GM23338 (cell line): ENCODE data around the gene WDR47. TPM values are rescaled to one million over a fixed set of nuclear protein-coding genes. Genes with fewer than 3 reads are reported as not detected.

Experiments used
- ATAC-seq: fragments of 200-7000 bp; cut with Tn5 transposase; 3 replicates; pipeline ENCODE4 v1.9.1; 2020
- DNase-seq: peaks from one replicate; pipeline ENCODE4 v3.0.0-alpha.2; 2015; ENCODE audit warnings: low spot score
- H2AFZ ChIP-seq: fragments of 200-600 bp; sonication (generic); 2 replicates; pipeline ENCODE4 v1.8.0; 2016; ENCODE audit warnings: antibody characterized with exemption, mild to moderate bottlenecking, moderate library complexity
- H3F3A ChIP-seq: fragments of 200-600 bp; sonication (generic); replicated peaks from 2 replicates; pipeline ENCODE4 v1.8.0; 2017; ENCODE audit warnings: antibody characterized with exemption, mixed run types, low read depth
- H3K27ac ChIP-seq: fragments of 200-600 bp; sonication (generic); 2 replicates; pipeline ENCODE4 v1.6.1; 2016; ENCODE audit warnings: low read depth
- H3K27me3 ChIP-seq: fragments of 200-600 bp; sonication (generic); 2 replicates; pipeline ENCODE4 v1.8.0; 2016; ENCODE audit warnings: mild to moderate bottlenecking, mixed run types, moderate library complexity; ENCODE audit not compliant: insufficient read depth
- H3K36me3 ChIP-seq: fragments of 200-600 bp; sonication (generic); 2 replicates; pipeline ENCODE4 v1.8.0; 2016; ENCODE audit warnings: mild to moderate bottlenecking; ENCODE audit not compliant: insufficient read depth
- H3K4me1 ChIP-seq: fragments of 200-600 bp; sonication (generic); 2 replicates; pipeline ENCODE4 v1.8.0; 2016; ENCODE audit warnings: mild to moderate bottlenecking, moderate library complexity; ENCODE audit not compliant: insufficient read depth
- H3K4me2 ChIP-seq: fragments of 200-600 bp; sonication (generic); 2 replicates; pipeline ENCODE4 v1.7.1; 2017; ENCODE audit warnings: mixed run types
- H3K4me3 ChIP-seq: fragments of 200-600 bp; sonication (generic); 2 replicates; pipeline ENCODE4 v1.6.1; 2016; ENCODE audit warnings: mixed run types
- H3K79me2 ChIP-seq: fragments of 200-600 bp; sonication (generic); replicated peaks from 2 replicates; pipeline ENCODE4 v1.8.0; 2017; ENCODE audit warnings: mild to moderate bottlenecking; ENCODE audit not compliant: insufficient read depth
- H3K9me2 ChIP-seq: fragments of 200-600 bp; sonication (generic); 2 replicates; pipeline ENCODE4 v1.8.0; 2017; ENCODE audit not compliant: insufficient read depth
- H4K20me1 ChIP-seq: fragments of 200-600 bp; sonication (generic); replicated peaks from 2 replicates; pipeline ENCODE4 v1.8.0; 2017; ENCODE audit warnings: mild to moderate bottlenecking; ENCODE audit not compliant: insufficient read depth
- H3K27ac Mint-ChIP-seq: 2 replicates; pipeline ENCODE4 v1.8.0; 2020; ENCODE audit warnings: inconsistent platforms, mild to moderate bottlenecking, moderate library complexity, mixed read lengths
- H3K27me3 Mint-ChIP-seq: 3 replicates; pipeline ENCODE4 v1.8.0; 2022; ENCODE audit warnings: low read depth, mild to moderate bottlenecking, moderate library complexity, mixed read lengths, inconsistent platforms; ENCODE audit not compliant: insufficient read depth, poor library complexity
- H3K36me3 Mint-ChIP-seq: 3 replicates; pipeline ENCODE4 v1.8.0; 2021; ENCODE audit warnings: low read depth, mild to moderate bottlenecking, inconsistent platforms, moderate library complexity, mixed read lengths
- H3K4me1 Mint-ChIP-seq: 3 replicates; pipeline ENCODE4 v1.8.0; 2020; ENCODE audit warnings: mild to moderate bottlenecking, inconsistent platforms, mixed read lengths
- H3K4me3 Mint-ChIP-seq: 3 replicates; pipeline ENCODE4 v1.8.0; 2021; ENCODE audit warnings: moderate library complexity, mild to moderate bottlenecking, inconsistent platforms, mixed read lengths
- H3K9me3 Mint-ChIP-seq: 3 replicates; pipeline ENCODE4 v1.8.0; 2020; ENCODE audit warnings: moderate library complexity, mild to moderate bottlenecking, inconsistent platforms, mixed read lengths
- CREB1 ChIP-seq: fragments of 250-450 bp; sonication (Bioruptor Pico); IDR thresholded peaks from 2 replicates; pipeline ENCODE4 v1.5.0; 2020; ENCODE audit warnings: low read depth, mild to moderate bottlenecking, moderate library complexity
- EZH2phosphoT487 ChIP-seq: fragments of 200-600 bp; sonication (generic); IDR thresholded peaks from one replicate; pipeline ENCODE4 v1.8.1; 2018; ENCODE audit warnings: antibody characterized with exemption; ENCODE audit not compliant: unreplicated experiment
- POLR2AphosphoS5 ChIP-seq: IDR thresholded peaks from 2 replicates; pipeline ENCODE4 v1.6.1; 2016; ENCODE audit warnings: antibody characterized with exemption, low read depth
- ZNF331 ChIP-seq: fragments of 250-450 bp; sonication (Bioruptor Pico); IDR thresholded peaks from 2 replicates; pipeline ENCODE4 v1.5.0; 2020; ENCODE audit warnings: low read depth, mild to moderate bottlenecking, moderate library complexity
- polyA plus RNA-seq: library from polyadenylated mRNA; unstranded; fragments of >200 nt; fragmentation: Nextera tagmentation; extraction: Ambion mirVana; gene quantifications from 2 replicates; pipeline ENCODE4 v1.2.1, GENCODE V29; 2016
- total RNA-seq: library from RNA; depleted of rRNA; stranded (reverse); fragments of >200 nt; shearing (Covaris generic); gene quantifications from 2 replicates; pipeline ENCODE4 v1.2.3, GENCODE V29; 2014
- TF ChIP-seq, protein P1 (sequence below): IDR thresholded peaks from 2 replicates; pipeline ENCODE4 v1.6.1; 2016; ENCODE audit warnings: antibody characterized with exemption
- TF ChIP-seq, protein P2 (sequence below): IDR thresholded peaks from one replicate; pipeline ENCODE4 v1.6.1; 2018; ENCODE audit warnings: antibody characterized with exemption; ENCODE audit not compliant: unreplicated experiment
- TF ChIP-seq, protein P3 (sequence below), 2 experiments: fragments of 200-600 bp in 1 of 2; sonication (generic) in 1 of 2; conservative IDR thresholded peaks; 2 replicates each; pipeline versions ENCODE4 v1.5.1 to v1.6.1; 2016 to 2017; ENCODE audit warnings: antibody characterized with exemption in 2 of 2, low read depth in 2 of 2, mild to moderate bottlenecking in 2 of 2, moderate library complexity in 1 of 2
- TF ChIP-seq, protein P4 (sequence below): fragments of 250-450 bp; sonication (Bioruptor Pico); IDR thresholded peaks from 2 replicates; pipeline ENCODE4 v1.5.0; 2020; ENCODE audit warnings: mild to moderate bottlenecking, moderate library complexity

Gene WDR47
- total and polyA plus RNA-seq, 2 experiments from 2014 or later: 3.9 to 5.2 TPM

DNA sequence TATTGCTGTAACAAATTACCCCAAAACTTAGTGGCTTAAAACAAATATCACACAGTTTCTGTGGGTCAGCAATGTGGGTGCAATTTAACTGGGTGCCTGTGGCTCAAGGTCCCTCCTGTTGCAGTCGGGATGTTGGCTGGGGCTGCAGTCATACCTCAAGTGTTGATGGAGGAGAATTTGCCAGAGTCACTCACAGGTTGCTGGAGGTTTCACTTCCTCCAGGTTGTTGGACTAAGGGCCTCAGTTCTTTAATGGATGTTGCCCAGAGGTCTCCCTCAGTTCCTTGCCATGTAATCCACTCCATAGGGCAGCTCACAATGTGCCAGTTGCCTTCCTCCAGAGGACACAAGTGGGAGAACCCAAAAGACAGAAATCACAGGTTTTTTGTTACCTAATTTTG is 36.4 kb upstream of the WDR47 start (continued):
- no peak for TF ChIP-seq EZH2phosphoT487
- TF ChIP-seq, protein P1, sequence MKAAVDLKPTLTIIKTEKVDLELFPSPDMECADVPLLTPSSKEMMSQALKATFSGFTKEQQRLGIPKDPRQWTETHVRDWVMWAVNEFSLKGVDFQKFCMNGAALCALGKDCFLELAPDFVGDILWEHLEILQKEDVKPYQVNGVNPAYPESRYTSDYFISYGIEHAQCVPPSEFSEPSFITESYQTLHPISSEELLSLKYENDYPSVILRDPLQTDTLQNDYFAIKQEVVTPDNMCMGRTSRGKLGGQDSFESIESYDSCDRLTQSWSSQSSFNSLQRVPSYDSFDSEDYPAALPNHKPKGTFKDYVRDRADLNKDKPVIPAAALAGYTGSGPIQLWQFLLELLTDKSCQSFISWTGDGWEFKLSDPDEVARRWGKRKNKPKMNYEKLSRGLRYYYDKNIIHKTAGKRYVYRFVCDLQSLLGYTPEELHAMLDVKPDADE: no peak
- TF ChIP-seq, protein P2, sequence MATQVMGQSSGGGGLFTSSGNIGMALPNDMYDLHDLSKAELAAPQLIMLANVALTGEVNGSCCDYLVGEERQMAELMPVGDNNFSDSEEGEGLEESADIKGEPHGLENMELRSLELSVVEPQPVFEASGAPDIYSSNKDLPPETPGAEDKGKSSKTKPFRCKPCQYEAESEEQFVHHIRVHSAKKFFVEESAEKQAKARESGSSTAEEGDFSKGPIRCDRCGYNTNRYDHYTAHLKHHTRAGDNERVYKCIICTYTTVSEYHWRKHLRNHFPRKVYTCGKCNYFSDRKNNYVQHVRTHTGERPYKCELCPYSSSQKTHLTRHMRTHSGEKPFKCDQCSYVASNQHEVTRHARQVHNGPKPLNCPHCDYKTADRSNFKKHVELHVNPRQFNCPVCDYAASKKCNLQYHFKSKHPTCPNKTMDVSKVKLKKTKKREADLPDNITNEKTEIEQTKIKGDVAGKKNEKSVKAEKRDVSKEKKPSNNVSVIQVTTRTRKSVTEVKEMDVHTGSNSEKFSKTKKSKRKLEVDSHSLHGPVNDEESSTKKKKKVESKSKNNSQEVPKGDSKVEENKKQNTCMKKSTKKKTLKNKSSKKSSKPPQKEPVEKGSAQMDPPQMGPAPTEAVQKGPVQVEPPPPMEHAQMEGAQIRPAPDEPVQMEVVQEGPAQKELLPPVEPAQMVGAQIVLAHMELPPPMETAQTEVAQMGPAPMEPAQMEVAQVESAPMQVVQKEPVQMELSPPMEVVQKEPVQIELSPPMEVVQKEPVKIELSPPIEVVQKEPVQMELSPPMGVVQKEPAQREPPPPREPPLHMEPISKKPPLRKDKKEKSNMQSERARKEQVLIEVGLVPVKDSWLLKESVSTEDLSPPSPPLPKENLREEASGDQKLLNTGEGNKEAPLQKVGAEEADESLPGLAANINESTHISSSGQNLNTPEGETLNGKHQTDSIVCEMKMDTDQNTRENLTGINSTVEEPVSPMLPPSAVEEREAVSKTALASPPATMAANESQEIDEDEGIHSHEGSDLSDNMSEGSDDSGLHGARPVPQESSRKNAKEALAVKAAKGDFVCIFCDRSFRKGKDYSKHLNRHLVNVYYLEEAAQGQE: no peak

DNA sequence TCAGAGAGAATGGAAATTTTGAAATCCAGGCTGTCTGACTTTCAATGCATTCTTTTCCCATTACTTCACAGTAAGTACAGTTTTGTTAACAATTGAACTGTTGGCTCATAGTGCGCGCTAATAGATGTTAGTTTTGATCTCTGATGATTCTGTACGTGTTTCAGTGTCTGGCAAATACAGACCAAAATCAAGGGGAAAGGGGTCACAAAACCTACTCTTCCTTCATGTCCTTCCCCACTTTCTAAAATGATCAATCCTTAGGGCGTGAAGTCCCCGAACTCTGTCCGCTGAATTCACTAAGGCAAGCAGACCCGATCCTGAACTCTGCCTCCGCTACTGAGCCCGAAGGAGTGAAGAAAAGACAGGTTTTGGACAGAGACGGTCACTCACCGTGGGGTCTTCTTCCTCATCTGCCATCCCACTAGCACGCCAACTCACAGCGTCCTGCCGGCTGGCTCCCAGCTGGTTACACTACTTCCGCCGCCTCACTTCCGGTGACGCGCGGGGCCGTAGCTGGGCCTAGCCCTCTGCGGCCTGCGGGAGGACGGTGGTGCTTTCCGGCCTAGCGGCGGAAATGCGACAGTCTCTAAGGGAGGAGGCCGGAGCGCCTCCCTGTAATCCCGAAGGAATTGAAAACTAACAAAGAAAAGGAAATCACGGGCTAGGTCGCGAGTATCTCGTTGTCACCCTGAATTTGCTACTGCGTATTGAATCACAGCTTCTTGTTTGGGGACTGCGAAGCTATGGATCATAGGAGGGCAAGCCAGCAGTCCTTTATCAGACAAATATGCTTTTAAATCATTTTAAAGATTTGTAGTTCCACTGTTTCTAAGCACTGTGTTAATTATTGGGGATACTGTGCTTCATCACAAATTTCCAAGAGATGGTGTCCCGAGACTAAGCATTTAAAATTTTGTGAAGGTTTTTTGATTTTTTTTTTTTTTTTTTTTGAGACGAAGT is 33.9 kb upstream of the WDR47 start, which contains the start of gene TAF13:
TSS of gene TAF13 (minus strand) at position 473 of the 960 bp plus-strand sequence. CDS start at position 417, 56 bp downstream.
- Histone ChIP-seq H4K20me1 (0 out of 2 replicates have a peak, but pooled peaks cover 2% of the 10 kb centered on the region), H3K4me1 (peaks cover 12% of the 10 kb centered on the region), H3F3A (peaks cover 4% of the 10 kb centered on the region; the same call in 1 of the 2 replicates), H3K4me3 (peak within 1 kb of the TSS; percentile 66), H2AFZ (no peak within 1 kb of the TSS), H3K36me3 (no peaks in the 10 kb centered on the region; the same call in 1 of the 2 replicates), H3K4me2 (peak within 1 kb of the TSS; percentile 82), H3K27me3 (no peaks in the 10 kb centered on the region), H3K27ac (peak within 1 kb of the TSS; percentile 88), H3K9me2 (no peaks in the 10 kb centered on the region), H3K79me2 (peaks cover 37% of the 10 kb centered on the region)
- ATAC-seq (peak; percentile 99), DNase-seq (peak; percentile 98)
- TF ChIP-seq, protein P3, sequence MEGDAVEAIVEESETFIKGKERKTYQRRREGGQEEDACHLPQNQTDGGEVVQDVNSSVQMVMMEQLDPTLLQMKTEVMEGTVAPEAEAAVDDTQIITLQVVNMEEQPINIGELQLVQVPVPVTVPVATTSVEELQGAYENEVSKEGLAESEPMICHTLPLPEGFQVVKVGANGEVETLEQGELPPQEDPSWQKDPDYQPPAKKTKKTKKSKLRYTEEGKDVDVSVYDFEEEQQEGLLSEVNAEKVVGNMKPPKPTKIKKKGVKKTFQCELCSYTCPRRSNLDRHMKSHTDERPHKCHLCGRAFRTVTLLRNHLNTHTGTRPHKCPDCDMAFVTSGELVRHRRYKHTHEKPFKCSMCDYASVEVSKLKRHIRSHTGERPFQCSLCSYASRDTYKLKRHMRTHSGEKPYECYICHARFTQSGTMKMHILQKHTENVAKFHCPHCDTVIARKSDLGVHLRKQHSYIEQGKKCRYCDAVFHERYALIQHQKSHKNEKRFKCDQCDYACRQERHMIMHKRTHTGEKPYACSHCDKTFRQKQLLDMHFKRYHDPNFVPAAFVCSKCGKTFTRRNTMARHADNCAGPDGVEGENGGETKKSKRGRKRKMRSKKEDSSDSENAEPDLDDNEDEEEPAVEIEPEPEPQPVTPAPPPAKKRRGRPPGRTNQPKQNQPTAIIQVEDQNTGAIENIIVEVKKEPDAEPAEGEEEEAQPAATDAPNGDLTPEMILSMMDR (conservative IDR thresholded peaks at IDR 0.05; ENCODE audit: low read depth in 2 of 2): 0 out of 4 replicates have a peak, but pooled peaks of 1 of the 2 experiments have one; percentile 14
- TF ChIP-seq CREB1 (CRISPR knock-in tag) (peak; percentile 90), ZNF331 (CRISPR knock-in tag) (no peak), POLR2AphosphoS5 (peak; percentile 97)
- TF ChIP-seq, protein P4, sequence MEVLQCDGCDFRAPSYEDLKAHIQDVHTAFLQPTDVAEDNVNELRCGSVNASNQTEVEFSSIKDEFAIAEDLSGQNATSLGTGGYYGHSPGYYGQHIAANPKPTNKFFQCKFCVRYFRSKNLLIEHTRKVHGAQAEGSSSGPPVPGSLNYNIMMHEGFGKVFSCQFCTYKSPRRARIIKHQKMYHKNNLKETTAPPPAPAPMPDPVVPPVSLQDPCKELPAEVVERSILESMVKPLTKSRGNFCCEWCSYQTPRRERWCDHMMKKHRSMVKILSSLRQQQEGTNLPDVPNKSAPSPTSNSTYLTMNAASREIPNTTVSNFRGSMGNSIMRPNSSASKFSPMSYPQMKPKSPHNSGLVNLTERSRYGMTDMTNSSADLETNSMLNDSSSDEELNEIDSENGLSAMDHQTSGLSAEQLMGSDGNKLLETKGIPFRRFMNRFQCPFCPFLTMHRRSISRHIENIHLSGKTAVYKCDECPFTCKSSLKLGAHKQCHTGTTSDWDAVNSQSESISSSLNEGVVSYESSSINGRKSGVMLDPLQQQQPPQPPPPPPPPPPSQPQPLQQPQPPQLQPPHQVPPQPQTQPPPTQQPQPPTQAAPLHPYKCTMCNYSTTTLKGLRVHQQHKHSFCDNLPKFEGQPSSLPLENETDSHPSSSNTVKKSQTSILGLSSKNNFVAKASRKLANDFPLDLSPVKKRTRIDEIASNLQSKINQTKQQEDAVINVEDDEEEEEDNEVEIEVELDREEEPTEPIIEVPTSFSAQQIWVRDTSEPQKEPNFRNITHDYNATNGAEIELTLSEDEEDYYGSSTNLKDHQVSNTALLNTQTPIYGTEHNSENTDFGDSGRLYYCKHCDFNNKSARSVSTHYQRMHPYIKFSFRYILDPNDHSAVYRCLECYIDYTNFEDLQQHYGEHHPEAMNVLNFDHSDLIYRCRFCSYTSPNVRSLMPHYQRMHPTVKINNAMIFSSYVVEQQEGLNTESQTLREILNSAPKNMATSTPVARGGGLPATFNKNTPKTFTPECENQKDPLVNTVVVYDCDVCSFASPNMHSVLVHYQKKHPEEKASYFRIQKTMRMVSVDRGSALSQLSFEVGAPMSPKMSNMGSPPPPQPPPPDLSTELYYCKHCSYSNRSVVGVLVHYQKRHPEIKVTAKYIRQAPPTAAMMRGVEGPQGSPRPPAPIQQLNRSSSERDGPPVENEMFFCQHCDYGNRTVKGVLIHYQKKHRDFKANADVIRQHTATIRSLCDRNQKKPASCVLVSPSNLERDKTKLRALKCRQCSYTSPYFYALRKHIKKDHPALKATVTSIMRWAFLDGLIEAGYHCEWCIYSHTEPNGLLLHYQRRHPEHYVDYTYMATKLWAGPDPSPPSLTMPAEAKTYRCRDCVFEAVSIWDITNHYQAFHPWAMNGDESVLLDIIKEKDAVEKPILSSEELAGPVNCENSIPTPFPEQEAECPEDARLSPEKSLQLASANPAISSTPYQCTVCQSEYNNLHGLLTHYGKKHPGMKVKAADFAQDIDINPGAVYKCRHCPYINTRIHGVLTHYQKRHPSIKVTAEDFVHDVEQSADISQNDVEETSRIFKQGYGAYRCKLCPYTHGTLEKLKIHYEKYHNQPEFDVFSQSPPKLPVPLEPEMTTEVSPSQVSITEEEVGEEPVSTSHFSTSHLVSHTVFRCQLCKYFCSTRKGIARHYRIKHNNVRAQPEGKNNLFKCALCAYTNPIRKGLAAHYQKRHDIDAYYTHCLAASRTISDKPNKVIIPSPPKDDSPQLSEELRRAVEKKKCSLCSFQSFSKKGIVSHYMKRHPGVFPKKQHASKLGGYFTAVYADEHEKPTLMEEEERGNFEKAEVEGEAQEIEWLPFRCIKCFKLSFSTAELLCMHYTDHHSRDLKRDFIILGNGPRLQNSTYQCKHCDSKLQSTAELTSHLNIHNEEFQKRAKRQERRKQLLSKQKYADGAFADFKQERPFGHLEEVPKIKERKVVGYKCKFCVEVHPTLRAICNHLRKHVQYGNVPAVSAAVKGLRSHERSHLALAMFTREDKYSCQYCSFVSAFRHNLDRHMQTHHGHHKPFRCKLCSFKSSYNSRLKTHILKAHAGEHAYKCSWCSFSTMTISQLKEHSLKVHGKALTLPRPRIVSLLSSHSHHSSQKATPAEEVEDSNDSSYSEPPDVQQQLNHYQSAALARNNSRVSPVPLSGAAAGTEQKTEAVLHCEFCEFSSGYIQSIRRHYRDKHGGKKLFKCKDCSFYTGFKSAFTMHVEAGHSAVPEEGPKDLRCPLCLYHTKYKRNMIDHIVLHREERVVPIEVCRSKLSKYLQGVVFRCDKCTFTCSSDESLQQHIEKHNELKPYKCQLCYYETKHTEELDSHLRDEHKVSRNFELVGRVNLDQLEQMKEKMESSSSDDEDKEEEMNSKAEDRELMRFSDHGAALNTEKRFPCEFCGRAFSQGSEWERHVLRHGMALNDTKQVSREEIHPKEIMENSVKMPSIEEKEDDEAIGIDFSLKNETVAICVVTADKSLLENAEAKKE (CRISPR knock-in tag): no peak
- TF ChIP-seq, protein P1: peak; percentile 76
- Mint-ChIP-seq H3K4me1 (peaks cover 24% of the 10 kb centered on the region), H3K9me3 (peaks cover 4% of the 10 kb centered on the region; the same call in 2 of the 3 replicates), H3K36me3 (peaks cover 37% of the 10 kb centered on the region), H3K4me3 (peak within 1 kb of the TSS; percentile 100), H3K27ac (peak within 1 kb of the TSS; percentile 99), H3K27me3 (peaks cover 4% of the 10 kb centered on the region)
